NCI-H1048 (cell line): Measurements from ENCODE around the gene ATG2A.

Source experiments
- DNase-seq: peaks from one replicate; lab custom pipeline; 2025; lab: John Stamatoyannopoulos, UW

ATG2A gene

DNA sequence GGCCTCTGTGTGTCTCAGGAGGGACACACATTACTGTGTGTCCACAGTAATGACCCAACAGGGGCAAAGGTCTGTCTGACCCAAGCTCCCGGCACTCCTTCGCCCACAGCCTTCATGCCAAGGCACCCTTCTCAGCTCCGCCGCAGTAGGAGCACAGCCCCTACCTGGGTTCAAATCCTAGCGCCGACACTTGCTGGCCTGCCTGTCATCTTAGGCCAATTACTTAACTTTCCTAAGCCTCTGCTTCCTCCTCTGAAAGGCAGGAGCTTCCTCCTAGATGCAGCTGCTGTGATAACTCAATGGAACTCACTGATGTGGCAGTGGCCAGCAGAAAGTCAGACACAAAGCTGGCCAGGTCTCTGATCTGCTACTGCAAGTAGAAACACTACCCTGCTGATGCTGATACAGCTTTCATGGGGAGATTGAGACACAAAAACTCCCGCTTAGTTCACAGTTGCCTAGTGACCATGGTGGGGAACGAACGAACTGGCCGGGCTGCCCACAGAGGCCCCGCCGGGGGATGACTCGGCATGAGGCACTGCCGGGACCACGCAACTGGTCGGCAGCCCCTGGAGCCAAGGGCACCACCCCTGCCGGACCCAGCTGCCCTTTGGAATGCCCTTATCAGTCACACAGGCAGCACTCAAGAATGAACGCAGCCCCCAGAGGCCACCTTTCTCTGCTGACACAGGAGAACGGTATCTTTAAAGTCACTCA is 46.7 kb downstream of the ATG2A start:
- no peak for DNase-seq

DNA sequence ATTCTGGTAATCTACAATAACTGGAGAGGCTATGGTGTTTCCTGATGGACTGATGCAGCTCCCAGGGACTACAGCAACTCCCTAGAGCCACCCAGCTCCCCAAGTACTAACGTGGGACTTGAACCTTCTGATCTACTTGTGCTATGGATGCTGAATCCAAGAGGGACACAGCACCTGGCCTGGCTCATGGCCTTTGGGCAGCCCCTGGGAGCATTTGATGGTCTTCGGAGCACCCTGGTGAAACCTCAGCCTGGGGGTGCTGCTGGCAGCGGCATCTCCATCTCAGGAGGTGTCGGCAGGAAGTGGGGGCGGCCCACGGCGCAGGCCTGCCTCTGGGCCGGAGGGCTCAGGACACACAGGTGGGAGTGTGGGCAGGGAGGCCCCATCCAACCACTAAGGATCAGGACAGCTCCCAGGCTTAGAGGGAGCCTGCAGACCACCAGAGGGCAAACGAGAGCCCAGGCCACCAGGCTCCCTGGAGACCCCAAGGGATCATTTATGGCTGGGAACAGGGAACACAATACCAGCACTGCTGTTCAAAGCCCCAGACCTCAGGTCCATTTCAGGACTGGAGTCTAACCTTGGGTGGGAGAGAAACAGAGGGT is 47.3 kb downstream of the ATG2A start:
- DNase-seq, result no peak

- no peak for DNase-seq
Measured at GRCh38 chr11:64868904-64869570, 48.0 kb downstream of the ATG2A start.

DNA sequence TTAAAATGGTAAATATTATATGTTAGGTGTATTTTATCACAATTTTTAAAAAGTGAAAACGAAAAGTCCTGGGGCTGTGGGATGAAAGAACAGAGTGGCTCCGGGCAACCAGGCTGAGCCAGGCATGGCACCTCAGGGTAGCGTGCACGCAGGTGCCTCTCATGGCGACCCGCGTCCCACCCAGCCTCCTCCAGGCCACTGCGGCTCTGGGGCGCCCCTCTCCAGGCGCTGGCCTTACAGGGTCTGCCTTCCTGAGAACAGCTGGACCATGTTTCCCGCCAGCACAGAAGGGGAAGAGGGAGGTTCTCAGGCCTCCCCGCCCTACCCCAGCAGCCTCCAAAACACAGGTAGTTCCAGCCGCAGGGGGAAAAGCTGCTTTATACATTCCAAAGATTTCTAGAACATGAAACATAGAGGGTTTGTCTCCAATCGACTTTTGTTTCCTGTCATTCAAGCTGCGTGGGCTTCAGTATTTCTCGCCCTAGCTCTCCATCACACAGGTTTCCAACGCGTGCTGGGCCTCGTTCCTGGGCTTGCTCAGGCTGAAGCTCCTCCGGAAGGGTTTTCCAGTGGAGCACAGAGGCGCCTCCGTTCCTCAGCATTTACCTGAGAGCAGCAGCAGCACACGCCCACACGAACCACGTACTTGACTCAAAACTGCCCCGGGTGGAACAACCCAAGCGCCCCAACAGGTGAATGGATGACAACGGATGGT is 49.1 kb downstream of the ATG2A start:
- DNase-seq, result no peak

DNA sequence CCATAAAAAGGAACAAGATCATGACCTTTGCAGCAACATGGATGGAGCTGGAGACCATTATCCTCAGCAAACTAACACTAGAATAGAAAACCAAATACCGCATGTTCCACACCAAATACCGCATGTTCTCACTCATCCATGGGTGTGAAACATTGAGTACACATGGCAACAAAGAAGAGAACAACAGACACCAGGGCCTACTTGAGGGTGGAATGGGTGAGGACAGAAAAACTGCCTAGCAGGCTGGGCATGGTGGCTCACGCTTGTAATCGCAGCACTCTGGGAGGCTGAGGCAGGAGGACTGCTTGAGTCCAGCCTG is 50.9 kb downstream of the ATG2A start:
- DNase-seq, result no peak

- DNase-seq, result no peak
Measured at GRCh38 chr11:64865286-64866172, 51.5 kb downstream of the ATG2A start.

- no peak for DNase-seq
Measured at GRCh38 chr11:64864473-64865285, 52.3 kb downstream of the ATG2A start.

DNA sequence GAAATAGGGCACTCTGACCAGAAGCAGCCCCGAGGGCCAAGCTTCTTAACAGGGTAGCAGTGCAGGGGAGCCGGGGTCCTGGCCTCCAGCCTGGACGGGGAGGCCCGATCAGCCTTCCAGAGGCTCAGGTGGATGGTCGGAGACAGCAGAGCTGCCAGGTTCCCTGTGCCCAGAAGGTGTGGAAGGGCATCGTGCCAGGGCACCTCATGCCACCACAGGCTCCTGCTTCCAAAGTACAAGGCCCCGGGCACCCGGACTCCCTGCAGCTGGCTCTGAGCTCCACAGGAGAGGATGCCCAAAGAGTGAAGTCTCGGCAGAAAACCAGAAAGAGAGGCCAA is 52.9 kb downstream of the ATG2A start:
- no peak for DNase-seq

DNA sequence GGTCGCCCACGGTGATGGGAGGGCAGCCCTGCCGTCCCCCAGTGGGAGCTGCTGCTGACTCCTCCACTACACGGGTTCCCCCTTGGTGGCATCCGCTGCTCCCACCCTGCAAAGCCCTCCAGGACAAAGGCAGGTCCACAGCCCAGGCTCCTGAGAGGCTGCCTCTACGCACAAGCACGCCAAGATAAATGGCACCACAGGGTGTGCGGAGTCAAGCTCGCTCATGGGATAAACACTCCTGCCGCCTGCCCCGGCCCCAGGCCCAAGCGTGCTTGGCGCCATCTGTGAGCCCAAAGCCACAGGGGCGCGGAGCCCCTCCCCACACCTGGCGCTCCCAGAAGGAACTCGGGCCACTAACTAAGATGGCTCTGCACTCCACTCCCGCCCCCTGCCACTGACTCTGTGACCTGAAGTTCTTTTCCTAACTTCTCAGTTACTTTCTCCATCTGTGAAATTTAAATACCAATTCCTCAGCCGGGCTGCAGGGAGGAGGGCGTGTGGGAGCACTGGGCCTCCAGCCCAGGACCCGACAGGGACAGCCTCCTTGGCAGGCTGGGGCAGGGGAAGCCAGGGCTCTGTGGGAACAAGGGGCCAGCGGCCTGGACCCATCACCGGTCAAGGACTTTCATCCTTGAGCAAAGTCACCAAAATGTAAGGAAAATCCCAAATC is 53.5 kb downstream of the ATG2A start:
- no peak for DNase-seq

DNA sequence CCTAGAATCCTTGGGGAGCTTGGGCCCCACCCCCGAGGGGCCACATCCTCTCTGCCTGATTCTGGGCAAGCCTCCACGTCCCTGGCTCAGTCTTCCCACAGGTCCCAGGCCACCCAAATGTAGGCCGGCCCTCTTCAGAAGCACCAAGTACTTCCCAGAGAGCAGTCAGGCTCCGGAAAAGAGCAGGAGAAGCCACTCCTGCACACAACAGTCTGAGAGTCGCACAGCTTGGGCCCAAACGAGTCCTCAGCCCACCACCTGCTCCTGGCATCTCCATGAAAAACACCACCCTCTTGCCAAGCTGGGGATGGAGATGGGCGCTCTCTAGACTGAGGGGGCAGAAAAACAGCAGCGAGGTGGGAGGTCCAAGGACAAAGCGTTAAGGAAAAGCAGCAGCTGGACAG is 54.0 kb downstream of the ATG2A start:
- no peak for DNase-seq

DNA sequence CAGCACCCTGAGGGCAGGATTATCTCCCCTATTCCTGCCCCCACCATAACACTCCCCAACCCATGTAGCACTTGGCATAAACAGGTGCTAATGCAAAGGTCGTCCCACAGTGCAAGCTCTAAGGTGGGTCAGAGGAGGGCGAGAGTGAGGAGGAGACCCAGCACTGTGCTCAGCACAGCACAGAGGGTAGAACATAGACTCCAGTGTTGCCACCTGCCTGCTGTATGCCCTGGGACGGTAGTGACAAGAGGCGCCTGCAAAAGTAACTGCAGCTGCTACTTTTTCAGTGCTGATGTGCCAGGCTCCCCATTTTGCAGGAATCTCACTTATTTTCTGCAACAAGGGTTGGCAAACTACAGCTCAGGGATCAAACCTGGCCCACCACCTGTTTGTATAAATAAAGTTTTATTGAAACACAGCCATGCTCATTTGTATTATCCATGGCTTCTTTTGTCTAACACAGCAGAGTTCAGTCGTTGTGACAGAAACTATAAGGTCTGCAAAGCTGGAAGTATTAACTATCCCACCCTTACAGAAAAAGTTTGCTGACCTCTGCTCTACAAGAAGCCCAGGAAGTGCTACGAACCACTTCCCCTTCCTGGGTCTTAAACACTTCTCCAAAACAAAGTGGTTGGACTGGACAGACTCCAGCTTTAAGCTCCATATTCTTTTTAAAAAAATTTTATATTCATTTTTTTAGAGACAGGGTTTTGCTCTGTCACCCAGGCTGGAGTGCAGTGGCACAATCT is 55.6 kb downstream of the ATG2A start:
- no peak for DNase-seq

DNA sequence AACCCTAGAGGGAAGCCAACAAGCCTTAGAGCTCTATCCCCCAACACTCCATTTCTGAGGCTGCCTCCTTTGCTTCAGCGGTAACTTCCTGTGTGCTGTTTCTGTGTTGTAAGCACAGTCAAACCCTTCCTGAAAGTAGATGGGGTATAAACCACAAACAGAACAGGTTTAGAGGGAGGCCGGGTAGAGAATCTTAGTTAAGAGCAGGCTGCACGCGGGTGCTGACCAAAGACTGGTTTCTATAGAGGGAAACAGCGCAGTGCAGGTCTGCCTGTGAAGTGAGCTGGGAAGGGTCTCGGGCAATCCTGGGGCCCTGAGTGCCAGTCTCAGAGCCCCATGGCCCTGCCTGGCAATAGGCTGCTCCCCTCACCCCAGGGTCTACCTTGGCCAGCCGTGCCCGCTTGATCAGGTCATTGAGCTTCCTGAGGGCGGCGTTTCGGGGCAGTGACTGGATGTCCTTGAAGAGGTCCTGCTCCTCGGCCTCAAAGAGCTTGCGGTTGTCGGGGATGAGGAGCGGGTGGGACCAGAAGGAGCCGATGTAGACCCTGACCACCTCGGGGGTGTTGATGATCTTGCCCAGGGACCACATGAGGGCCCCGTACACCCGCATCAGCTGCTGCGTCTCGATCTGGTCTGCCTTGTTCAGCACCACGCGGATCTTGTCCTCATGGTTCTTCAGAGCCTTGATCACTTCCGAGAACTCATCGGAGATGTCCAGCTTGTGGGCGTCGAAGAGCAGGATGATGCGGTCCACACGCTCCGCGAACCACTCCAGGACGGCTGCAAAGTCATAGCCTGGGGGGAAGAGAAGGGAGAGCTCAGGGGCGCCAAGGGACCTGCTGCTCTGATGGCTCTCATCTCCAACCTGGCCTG is 57.2 kb downstream of the ATG2A start:
- no peak for DNase-seq

DNA sequence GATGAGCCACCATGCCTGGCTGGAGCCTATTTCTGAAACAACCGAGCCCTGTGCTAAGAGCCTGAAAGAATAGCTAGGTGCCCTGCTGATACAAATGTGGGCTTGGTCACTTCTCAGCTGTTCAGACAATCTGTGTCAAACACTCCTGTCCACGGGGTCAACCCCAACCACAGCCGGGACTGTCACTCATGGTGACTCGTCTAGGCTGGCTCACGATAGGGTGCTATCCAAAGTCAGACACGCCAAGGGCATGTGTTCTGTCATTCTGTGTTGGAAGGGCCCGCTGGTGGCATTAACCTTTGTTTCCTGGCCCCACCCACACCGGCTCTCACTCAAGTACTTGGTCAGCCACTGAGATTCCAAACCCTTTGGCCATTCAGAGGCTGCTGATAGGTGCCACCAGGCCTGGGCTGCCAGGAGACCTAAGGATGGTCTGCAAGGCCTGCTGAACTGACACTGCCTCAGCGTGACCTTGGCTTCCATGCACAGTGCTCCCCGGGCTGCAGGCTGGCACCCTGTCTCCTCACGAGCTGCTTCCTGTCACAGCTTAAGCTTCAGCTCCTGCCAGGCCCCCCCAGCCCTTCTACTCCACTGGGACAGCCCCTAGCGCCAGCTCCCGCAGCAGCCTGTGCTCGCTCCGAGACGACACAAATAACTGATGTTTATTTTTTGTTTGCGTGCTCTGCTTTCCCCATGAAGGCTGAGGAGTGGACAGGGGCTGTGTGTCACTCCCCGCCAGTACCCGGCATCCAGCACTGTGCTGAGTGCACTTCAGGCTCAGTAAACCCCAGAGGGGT is 58.3 kb downstream of the ATG2A start:
- no peak for DNase-seq

DNA sequence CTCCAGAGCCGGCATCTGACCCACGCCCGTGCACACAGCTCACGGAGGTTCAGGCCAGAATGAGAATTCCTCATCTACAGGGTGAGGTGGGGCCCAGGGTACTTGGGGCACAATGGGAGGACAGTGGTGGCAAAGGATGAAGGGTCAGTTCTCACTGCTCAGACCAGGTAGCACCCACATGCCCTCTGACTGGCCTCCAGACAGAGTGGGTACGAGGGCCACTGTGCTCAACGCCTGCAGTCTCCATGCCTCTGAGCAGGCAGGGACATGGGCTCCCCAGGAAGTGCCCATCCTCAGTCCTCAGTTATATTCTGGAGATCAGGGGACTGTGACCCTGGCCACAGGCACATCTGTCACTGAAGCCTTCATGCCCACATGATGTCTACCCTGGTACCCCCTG is 59.5 kb downstream of the ATG2A start:
- no peak for DNase-seq

DNA sequence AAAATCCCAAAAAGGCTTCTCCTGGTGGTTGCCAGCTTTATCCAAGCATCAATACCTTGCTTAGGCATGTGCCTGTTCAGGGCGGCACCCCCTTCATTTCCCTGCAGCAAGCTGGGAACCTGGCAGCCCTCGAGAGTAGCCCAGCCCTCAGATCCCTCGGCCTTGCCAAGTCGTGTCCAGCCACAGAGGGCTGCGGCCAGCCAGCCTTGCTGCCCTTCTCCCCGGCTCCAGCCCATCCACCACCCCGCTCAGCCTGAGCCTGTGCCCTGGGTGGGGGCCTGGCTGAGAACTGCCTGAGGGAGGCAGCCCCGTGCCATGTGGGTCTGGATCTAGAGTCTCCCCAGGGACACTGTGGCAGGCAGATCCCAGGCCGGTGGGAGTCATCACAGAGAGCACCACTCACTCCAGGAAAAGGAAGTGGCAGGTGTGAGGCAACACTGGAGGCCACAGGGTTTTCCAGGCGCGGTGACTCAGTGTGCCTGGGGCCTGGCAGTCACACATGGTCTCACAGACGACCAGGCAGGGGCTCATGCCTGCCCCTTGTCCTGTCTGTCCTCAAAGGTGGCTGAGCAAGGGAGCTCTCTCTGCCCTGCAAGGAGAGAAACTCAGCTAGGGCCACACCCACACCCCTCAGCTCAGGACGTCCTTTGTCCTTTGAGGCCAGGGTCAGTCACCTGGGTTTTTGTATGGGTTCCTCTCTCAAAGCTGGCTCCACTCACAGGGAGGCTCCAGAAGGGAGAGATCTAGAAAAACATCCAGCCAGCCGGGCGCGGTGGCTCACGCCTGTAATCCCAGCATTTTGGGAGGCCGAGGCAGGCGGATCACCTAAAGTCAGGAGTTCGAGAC is 60.4 kb downstream of the ATG2A start:
- DNase-seq, result no peak

DNA sequence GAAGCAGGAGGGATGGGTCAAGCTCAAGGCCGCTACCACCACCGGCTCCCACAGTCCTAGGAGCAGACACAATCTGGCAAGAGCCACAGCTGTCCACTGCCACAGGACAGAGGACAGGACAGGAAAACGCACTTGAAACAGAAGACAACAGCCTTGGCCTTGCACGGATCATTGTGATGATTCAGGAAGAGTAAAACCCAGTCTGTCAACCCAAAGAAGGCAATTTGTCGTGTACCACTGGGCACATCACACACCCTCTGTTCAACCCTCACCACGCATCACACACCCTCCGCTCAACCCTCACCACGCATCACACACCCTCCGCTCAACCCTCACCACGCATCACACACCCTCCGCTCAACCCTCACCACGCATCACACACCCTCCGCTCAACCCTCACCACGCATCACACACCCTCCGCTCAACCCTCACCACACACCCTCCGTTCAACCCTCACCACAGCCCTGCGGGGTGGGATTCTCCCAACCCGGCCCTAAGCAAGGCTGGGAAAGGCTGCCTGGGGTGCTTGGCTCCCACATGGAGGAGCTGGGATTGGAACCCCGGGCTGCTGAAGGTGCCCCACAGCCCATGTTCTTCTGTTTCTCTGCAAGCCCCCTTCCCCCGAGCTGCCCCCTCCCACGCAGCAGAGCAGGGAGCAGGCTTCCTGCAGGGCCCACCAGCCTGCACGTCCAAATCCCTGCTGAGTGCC is 61.3 kb downstream of the ATG2A start:
- no peak for DNase-seq
